Ecto neural progenitor cell (in vitro differentiated cells): ENCODE data around the gene GTPBP6.
"Not testable (repeated sequence)": the region's sequence is repeated elsewhere in the genome, so short reads cannot be mapped to it uniquely, and the experiment has no call there.

Experiments used
- DNase-seq: peaks from one replicate; pipeline ENCODE4 v3.0.0-alpha.2; 2018; ENCODE audit warnings: low spot score

Gene GTPBP6

DNA sequence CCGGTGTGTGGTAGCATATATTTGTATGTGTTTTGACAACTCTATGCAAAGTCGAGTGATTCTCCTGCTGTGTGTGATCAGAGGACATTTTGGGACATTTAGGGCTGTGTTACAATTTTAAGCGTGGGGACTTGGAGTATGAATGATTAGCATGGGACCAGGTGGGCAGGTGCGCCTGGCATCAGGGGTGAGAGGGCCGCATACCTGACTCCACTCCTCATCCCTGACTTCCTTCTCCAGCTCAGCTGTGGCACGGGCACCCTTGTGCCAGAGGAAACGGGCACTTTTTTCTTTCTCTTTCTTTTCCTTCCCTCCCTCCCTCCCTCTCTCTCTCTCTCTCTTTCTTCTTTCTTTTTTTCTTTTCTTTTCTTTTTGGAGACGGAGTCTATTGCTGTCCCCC lies 53.1 kb downstream of the GTPBP6 start:
- DNase-seq: no peak

DNA sequence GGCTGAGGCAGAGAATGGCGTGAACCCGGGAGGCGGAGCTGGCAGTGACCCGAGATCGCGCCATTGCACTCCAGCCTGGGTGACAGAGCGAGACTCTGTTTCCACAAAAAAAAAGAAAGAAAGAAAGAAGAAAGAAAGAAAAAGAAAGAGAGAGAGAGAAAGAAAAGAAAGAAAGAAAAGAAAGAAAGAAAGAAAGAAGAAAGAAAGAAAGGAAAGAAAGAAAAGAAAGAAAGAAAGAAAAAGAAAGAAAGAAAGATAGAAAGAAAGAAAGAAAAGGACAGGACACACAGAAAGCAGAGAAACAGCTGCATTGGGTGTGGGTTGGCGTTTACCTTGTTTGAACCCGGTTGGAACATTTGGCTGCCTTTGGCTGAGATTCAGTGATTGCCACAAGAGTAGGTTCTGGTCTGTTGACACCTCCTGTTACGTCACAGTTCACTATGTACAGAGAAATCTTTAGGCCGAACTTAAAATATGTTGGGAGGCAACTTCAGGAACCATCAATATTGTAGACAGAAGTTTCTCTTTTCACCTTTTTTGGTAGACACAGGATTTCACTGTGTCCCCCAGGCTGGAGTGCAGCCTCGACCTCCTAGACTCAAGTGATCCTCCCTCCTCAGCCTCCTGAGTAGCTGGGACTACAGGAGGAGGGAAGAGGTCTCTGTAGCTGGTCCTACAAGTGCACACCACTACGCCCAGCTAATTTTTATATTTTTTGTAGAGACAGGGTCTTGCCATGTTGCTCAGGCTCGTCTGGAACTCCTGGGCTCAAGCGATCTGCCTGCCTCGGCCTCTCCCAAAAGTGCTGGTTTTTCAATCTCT lies 53.8 kb downstream of the GTPBP6 start:
- no peak for DNase-seq

GRCh38 chrX:264006-264405 lies 54.6 kb downstream of the GTPBP6 start:
- not testable (repeated sequence) for DNase-seq

GRCh38 chrX:262381-262909 lies 56.2 kb downstream of the GTPBP6 start:
- DNase-seq: no peak

DNA sequence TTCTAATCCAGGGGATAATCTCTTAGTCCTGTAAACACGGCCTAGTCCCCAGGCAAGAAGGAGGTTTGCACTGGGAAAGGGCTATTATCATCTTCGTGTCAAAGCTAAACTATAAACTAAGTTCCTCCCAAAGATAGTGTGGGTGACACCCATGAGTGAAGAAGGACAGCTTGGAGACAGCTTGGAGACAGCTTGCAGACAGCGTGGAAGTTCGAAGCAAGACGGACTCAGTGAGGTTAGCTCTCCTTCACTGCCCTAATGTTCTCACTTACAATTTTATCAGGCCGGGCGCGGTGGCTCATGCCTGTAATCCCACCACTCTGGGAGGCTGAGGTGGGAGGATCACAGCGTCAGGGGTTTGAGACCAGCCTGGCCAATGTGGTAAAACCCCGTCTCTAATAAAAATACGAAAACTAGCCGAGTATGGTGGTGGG lies 56.7 kb downstream of the GTPBP6 start:
- no peak for DNase-seq

GRCh38 chrX:261167-261918 lies 57.3 kb downstream of the GTPBP6 start:
- no peak for DNase-seq

GRCh38 chrX:259692-260355 lies 58.8 kb downstream of the GTPBP6 start:
- DNase-seq: no peak

GRCh38 chrX:258291-259040 lies 60.1 kb downstream of the GTPBP6 start:
- no peak for DNase-seq

GRCh38 chrX:257681-258289 lies 60.8 kb downstream of the GTPBP6 start:
- DNase-seq: no peak

DNA sequence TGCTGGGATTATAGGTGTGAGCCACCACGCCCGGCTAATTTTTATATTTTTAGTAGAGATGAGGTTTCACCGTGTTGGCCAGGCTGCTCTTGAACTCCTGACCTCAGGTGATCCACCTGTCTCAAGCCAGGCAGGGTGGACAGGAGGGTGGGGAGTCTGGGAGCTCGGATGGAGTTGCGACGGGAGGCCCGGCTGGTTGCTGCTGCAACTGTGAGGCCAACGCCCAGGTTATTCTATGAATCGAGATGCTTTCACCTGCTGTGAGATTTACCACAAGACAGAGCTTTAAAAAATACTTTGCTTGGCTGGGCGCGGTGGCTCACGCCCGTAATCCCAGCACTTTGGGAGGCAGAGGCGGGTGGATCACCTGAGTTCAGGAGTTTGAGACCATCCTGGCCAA lies 61.5 kb downstream of the GTPBP6 start:
- not testable (repeated sequence) for DNase-seq

GRCh38 chrX:255923-256331 lies 62.7 kb downstream of the GTPBP6 start:
- DNase-seq: no peak
